ENCODE data around the gene REXO2. TPM values are rescaled to one million over a fixed set of nuclear protein-coding genes. Genes with fewer than 3 reads are reported as not detected.

Gene REXO2
- total and polyA plus RNA-seq, 8 donors = 72.1 to 101 (median 86.0) TPM

GRCh38 chr11:114416441-114416961, 22.8 kb upstream of the REXO2 start:
- intact Hi-C loops (cut with DNase I) = no loop called here
- no peak overlapping the region for H3K27ac ChIP-seq
- no peak for DNase-seq
- H3K4me3 ChIP-seq = no peak overlapping the region
- no peak for ATAC-seq
- TF ChIP-seq, protein P1, sequence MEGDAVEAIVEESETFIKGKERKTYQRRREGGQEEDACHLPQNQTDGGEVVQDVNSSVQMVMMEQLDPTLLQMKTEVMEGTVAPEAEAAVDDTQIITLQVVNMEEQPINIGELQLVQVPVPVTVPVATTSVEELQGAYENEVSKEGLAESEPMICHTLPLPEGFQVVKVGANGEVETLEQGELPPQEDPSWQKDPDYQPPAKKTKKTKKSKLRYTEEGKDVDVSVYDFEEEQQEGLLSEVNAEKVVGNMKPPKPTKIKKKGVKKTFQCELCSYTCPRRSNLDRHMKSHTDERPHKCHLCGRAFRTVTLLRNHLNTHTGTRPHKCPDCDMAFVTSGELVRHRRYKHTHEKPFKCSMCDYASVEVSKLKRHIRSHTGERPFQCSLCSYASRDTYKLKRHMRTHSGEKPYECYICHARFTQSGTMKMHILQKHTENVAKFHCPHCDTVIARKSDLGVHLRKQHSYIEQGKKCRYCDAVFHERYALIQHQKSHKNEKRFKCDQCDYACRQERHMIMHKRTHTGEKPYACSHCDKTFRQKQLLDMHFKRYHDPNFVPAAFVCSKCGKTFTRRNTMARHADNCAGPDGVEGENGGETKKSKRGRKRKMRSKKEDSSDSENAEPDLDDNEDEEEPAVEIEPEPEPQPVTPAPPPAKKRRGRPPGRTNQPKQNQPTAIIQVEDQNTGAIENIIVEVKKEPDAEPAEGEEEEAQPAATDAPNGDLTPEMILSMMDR (IDR thresholded peaks at IDR 0.05) = no peak
- no peaks in the 10 kb centered on the region for H3K9me3 ChIP-seq
- no peaks in the 10 kb centered on the region for H3K27me3 ChIP-seq
- H3K36me3 ChIP-seq = peaks cover 0 to 17% of the 10 kb centered on the region in 2 donors
- no peaks in the 10 kb centered on the region for H3K4me1 ChIP-seq

DNA sequence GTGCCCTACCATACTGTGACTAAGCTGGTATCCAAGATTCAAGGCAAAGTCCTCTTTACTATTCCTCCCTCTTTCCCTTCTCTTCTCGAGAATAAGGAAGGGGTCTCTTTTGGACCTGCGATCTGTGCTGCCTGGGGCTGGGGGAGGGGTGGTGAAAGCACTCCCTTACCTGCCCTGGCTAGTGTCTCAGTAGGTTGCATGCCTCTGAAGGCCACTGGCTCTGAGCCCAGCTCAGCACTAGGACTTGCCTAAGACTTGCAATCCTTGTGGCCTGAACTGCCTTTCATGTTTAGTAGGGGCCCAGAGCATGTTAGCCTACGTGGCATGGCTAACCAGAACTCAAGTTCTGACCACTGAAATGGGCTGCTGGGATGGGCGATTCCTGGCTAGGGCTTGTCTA, 13.0 kb upstream of the REXO2 start:
- H3K9me3 ChIP-seq = no peaks in the 10 kb centered on the region
- H3K4me3 ChIP-seq = no peak overlapping the region
- H3K27ac ChIP-seq = no peak overlapping the region
- peaks cover 0 to 13% of the 10 kb centered on the region in 2 donors for H3K36me3 ChIP-seq
- TF ChIP-seq, protein P1 (IDR thresholded peaks at IDR 0.05) = no peak
- ATAC-seq = no peak
- intact Hi-C loops (cut with DNase I) = no loop called here
- DNase-seq = peak in 1 of 4 donors; percentile 30
- no peaks in the 10 kb centered on the region for H3K4me1 ChIP-seq
- no peaks in the 10 kb centered on the region for H3K27me3 ChIP-seq

DNA sequence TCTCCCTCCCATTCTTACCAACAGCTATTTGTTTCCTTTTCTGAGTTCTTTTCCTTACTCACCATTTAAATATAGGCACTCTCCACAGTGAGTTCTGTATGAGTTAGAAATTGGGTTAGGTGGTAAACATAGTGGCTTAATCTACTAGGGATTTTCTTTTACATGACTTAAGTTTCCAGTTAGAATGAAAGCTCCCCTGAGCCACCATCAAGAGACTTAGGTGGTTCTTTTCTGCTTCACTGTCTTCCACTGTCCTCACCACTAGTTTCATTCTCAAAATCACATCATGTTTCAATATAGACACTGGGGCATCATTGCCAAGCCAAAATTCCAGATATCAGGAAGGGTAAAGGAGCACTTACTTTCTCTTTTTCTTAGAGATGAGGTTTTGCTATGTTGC, 9.0 kb upstream of the REXO2 start:
- no peaks in the 10 kb centered on the region for H3K27me3 ChIP-seq
- no peak overlapping the region for H3K27ac ChIP-seq
- no peaks in the 10 kb centered on the region for H3K9me3 ChIP-seq
- no peaks in the 10 kb centered on the region for H3K4me1 ChIP-seq
- intact Hi-C loops (cut with DNase I) = no loop called here
- no peak for DNase-seq
- no peak overlapping the region for H3K4me3 ChIP-seq
- H3K36me3 ChIP-seq = peaks cover 0 to 10% of the 10 kb centered on the region in 2 donors
- no peak for ATAC-seq
- TF ChIP-seq, protein P1 (IDR thresholded peaks at IDR 0.05) = no peak

DNA sequence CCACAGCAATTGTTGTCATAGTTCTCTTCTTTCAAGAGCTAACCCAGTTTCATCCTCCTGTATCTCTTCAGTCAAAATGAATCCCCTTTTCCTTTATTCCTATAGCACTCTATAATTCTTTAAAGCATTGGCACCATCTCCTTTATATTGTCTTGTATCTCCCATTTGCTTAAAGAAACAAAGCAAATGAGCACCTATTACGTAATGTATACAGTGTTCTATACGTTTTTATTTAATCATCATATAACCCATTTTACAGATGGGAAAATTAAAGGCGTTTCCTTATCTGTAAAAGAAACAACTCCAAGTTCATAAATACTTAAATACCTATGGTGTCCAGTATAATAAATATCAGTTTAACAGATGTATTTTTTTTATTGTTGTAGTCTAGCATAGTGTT, 6.4 kb upstream of the REXO2 start:
- H3K27me3 ChIP-seq = no peaks in the 10 kb centered on the region
- no peaks in the 10 kb centered on the region for H3K4me1 ChIP-seq
- H3K27ac ChIP-seq = no peak overlapping the region
- ATAC-seq (no peak), DNase-seq (no peak)
- H3K4me3 ChIP-seq = no peak overlapping the region
- no peaks in the 10 kb centered on the region for H3K9me3 ChIP-seq
- H3K36me3 ChIP-seq = no peaks in the 10 kb centered on the region
- intact Hi-C loops (cut with DNase I) = no loop called here
- TF ChIP-seq, protein P1 (IDR thresholded peaks at IDR 0.05) = no peak

- DNase-seq = no peak
- Histone ChIP-seq H3K4me3 (no peak overlapping the region), H3K36me3 (no peaks in the 10 kb centered on the region), H3K9me3 (no peaks in the 10 kb centered on the region), H3K4me1 (peaks cover 0 to under 1% of the 10 kb centered on the region in 2 donors), H3K27ac (no peak overlapping the region), H3K27me3 (no peaks in the 10 kb centered on the region)
- intact Hi-C loops (cut with DNase I) = no loop called here
- TF ChIP-seq, protein P1 (IDR thresholded peaks at IDR 0.05) = no peak
- ATAC-seq = no peak
These were observed 5.9 kb upstream of the REXO2 start for GRCh38 chr11:114433376-114433775.

Data from left lung (tissue), 10 donors.